ENCODE results near the gene SERPINA7.
"Not testable (repeated sequence)": the region's sequence is repeated elsewhere in the genome, so short reads cannot be mapped to it uniquely, and the experiment has no call there.

Gene SERPINA7

GRCh38 chrX:106038625-106039024, at the start of gene SERPINA7:
Gene SERPINA7, minus strand, starts transcription at chrX:106038727. Its CDS starts 1,669 bp downstream, at chrX:106037058.
- FAIRE-seq = no peak

GRCh38 chrX:106069048-106069447, 30.5 kb upstream of the SERPINA7 start:
- no peak for FAIRE-seq

GRCh38 chrX:106050054-106050453, 11.5 kb upstream of the SERPINA7 start:
- no peak for FAIRE-seq

- no peak for FAIRE-seq
Observed at GRCh38 chrX:106042296-106042695, 3.8 kb upstream of the SERPINA7 start.

- no peak for FAIRE-seq
Observed at GRCh38 chrX:106040861-106041260, 2.3 kb upstream of the SERPINA7 start.

- no peak for FAIRE-seq
Observed at GRCh38 chrX:106039920-106040319, 1.4 kb upstream of the SERPINA7 start.

GRCh38 chrX:106037835-106038473, 573 bp downstream of the SERPINA7 start:
- no peak for FAIRE-seq

- no peak for FAIRE-seq
Observed at GRCh38 chrX:106036716-106037115, 1.8 kb downstream of the SERPINA7 start.

GRCh38 chrX:106035064-106035463, 3.5 kb downstream of the SERPINA7 start:
- no peak for FAIRE-seq

- no peak for FAIRE-seq
Observed at GRCh38 chrX:106023947-106024346, 14.6 kb downstream of the SERPINA7 start.

- FAIRE-seq = no peak
Observed at GRCh38 chrX:106022238-106022637, 16.3 kb downstream of the SERPINA7 start.

GRCh38 chrX:106014119-106014775, 24.3 kb downstream of the SERPINA7 start:
- no peak for FAIRE-seq

GRCh38 chrX:106009145-106009544, 29.4 kb downstream of the SERPINA7 start:
- no peak for FAIRE-seq

- FAIRE-seq = no peak
Observed at GRCh38 chrX:106007815-106008214, 30.7 kb downstream of the SERPINA7 start.

GRCh38 chrX:106005684-106006083, 32.8 kb downstream of the SERPINA7 start:
- no peak for FAIRE-seq

- FAIRE-seq = not testable (repeated sequence)
Observed at GRCh38 chrX:106000609-106001008, 37.9 kb downstream of the SERPINA7 start.

- FAIRE-seq = no peak
Observed at GRCh38 chrX:106000203-106000602, 38.3 kb downstream of the SERPINA7 start.

GRCh38 chrX:105999294-105999693, 39.2 kb downstream of the SERPINA7 start:
- no peak for FAIRE-seq

GRCh38 chrX:105988487-105988886, 50.0 kb downstream of the SERPINA7 start:
- not testable (repeated sequence) for FAIRE-seq
